ENCODE measurements around the gene ST3GAL3. TPM values are rescaled to one million over a fixed set of nuclear protein-coding genes. Genes with fewer than 3 reads are reported as not detected.

ST3GAL3 gene
- total RNA-seq, 1 experiment from 2014 or later = 19.3 TPM

DNA sequence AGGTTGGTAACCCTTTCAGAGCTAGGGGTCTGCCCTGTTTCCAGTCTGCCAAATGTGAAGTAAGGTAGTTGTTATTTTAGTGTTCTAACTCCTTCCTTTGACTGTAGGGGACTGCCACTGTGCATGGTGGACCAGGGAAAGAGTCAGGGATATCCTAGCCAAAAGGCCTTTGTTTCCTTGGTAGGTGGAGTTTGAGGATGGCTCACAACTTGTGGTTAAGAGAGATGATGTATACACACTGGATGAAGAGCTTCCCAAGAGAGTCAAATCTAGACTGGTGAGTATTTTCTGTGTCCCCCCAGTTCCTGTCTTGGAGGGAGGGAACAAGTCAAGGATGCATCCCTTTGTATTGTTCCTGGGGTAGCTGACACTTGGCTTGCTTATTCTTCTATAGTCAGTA lies 3.5 kb upstream of the ST3GAL3 start:
- POLR2A ChIA-PET (ENCODE audit: unreplicated experiment) = no interaction called here
- CTCF ChIA-PET = no interaction called here
- intact Hi-C loops (cut with micrococcal nuclease; ENCODE audit: unreplicated experiment) = loop anchor here (5.0 to 10.0 kb wide), 2 partner anchors 42 to 271 kb away; partner anchors contain the start of genes ATP6V0B, B4GALT2 and DPH2
- TF ChIP-seq, protein P1, sequence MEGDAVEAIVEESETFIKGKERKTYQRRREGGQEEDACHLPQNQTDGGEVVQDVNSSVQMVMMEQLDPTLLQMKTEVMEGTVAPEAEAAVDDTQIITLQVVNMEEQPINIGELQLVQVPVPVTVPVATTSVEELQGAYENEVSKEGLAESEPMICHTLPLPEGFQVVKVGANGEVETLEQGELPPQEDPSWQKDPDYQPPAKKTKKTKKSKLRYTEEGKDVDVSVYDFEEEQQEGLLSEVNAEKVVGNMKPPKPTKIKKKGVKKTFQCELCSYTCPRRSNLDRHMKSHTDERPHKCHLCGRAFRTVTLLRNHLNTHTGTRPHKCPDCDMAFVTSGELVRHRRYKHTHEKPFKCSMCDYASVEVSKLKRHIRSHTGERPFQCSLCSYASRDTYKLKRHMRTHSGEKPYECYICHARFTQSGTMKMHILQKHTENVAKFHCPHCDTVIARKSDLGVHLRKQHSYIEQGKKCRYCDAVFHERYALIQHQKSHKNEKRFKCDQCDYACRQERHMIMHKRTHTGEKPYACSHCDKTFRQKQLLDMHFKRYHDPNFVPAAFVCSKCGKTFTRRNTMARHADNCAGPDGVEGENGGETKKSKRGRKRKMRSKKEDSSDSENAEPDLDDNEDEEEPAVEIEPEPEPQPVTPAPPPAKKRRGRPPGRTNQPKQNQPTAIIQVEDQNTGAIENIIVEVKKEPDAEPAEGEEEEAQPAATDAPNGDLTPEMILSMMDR (conservative IDR thresholded peaks at IDR 0.05) = no peak
- no peak for TF ChIP-seq EZH2 (IDR thresholded peaks at IDR 0.05; ENCODE audit: low read depth)
- peaks cover 14% of the 10 kb centered on the region for H4K20me1 ChIP-seq (ENCODE audit: insufficient read depth)
- H3K4me3 ChIP-seq = no peak overlapping the region
- H3K9me3 ChIP-seq (ENCODE audit: insufficient read depth, low read depth) = no peaks in the 10 kb centered on the region
- H3K9me2 ChIP-seq (ENCODE audit: insufficient read depth) = no peaks in the 10 kb centered on the region
- no peak for DNase-seq
- peaks cover 14% of the 10 kb centered on the region for H3K4me1 ChIP-seq (replicated peaks; ENCODE audit: insufficient read depth)
- no peak overlapping the region for H3K27ac ChIP-seq
- no TSS peak for BruUV-seq (replicated peaks)
- H3F3A ChIP-seq (ENCODE audit: insufficient read depth, low read depth) = peaks cover 31% of the 10 kb centered on the region; the same call in 1 of the 2 replicates
- no peak overlapping the region for H3K4me2 ChIP-seq
- H2AFZ ChIP-seq = no peak overlapping the region
- H3K36me3 ChIP-seq (ENCODE audit: low read depth) = peaks cover 18% of the 10 kb centered on the region
- peaks cover 8% of the 10 kb centered on the region; the same call in 1 of the 2 replicates for H3K79me2 ChIP-seq (ENCODE audit: low read depth)
- H3K27me3 ChIP-seq (ENCODE audit: insufficient read depth, low read depth) = no peaks in the 10 kb centered on the region

DNA sequence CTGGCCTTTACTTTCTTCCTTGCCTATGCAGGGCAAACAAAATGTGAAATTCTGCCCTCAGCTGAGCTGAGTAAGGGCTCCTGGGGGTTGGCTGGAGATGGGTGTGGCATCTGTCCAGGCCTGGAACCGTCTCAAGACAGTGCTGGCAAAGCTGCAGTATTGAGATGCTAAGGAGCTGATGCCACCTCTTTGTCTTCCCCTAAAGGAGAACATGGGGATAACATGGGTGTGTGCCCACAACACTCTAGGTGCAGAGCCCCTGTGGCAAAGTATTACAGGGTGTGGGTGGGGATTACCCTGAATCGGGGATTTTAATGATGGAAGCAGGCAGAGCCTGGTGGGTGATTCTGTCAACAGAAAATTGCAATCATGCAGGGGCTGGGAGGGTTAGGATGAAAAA lies 2.5 kb upstream of the ST3GAL3 start:
- no peak overlapping the region for H3K27ac ChIP-seq
- H3K9me3 ChIP-seq (ENCODE audit: insufficient read depth, low read depth) = no peaks in the 10 kb centered on the region
- no peak overlapping the region for H2AFZ ChIP-seq
- ChIA-PET CTCF (interaction anchor here (0.6 kb wide), 1 partner anchor 344 kb away, joined by 3 read pairs; no protein-coding TSS in a partner anchor), POLR2A (ENCODE audit: unreplicated experiment) (interaction anchor here (0.6 kb wide), 1 partner anchor 73 kb away, joined by 3 read pairs; no protein-coding TSS in a partner anchor)
- H3F3A ChIP-seq (ENCODE audit: insufficient read depth, low read depth) = peaks cover 31% of the 10 kb centered on the region; the same call in 1 of the 2 replicates
- no peaks in the 10 kb centered on the region for H3K9me2 ChIP-seq (ENCODE audit: insufficient read depth)
- H3K36me3 ChIP-seq (ENCODE audit: low read depth) = peaks cover 18% of the 10 kb centered on the region
- no peaks in the 10 kb centered on the region for H3K27me3 ChIP-seq (ENCODE audit: insufficient read depth, low read depth)
- no peak for TF ChIP-seq EZH2 (IDR thresholded peaks at IDR 0.05; ENCODE audit: low read depth)
- TF ChIP-seq, protein P1 (conservative IDR thresholded peaks at IDR 0.05) = no peak
- peaks cover 16% of the 10 kb centered on the region for H3K4me1 ChIP-seq (replicated peaks; ENCODE audit: insufficient read depth)
- intact Hi-C loops (cut with micrococcal nuclease; ENCODE audit: unreplicated experiment) = loop anchor here (5.0 to 10.0 kb wide), 5 partner anchors 43 to 327 kb away; partner anchors contain the start of genes ATP6V0B, B4GALT2, DPH2 and SLC6A9
- peaks cover 10% of the 10 kb centered on the region; the same call in 1 of the 2 replicates for H3K79me2 ChIP-seq (ENCODE audit: low read depth)
- H4K20me1 ChIP-seq (ENCODE audit: insufficient read depth) = peaks cover 14% of the 10 kb centered on the region
- DNase-seq = no peak
- H3K4me2 ChIP-seq = no peak overlapping the region
- no TSS peak for BruUV-seq (replicated peaks)
- H3K4me3 ChIP-seq = no peak overlapping the region

DNA sequence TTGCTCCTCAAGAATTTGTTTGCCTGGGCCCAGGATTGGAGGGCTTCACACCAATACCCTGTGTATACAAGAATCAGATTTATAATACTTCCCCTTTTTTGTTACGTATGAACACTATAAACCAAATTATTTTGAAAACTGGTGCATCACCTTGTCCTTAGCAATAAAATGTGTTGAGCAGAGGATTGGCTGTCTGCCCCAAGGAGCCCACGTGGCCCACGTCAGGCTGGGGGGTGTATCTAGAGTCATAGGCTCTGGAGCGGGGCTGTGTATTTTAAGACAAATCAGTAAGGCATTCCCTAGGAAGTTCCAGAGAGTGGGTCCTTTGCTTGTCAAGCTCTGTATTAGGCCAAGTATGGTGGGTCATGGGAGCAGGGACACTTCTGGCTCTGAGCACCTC lies 2.0 kb upstream of the ST3GAL3 start:
- intact Hi-C loops (cut with micrococcal nuclease; ENCODE audit: unreplicated experiment) = loop anchor here (5.0 to 10.0 kb wide), 4 partner anchors 57 to 327 kb away; partner anchors contain the start of genes ATP6V0B, B4GALT2, DPH2 and SLC6A9
- Histone ChIP-seq H3K27me3 (ENCODE audit: insufficient read depth, low read depth) (no peaks in the 10 kb centered on the region), H4K20me1 (ENCODE audit: insufficient read depth) (peaks cover 14% of the 10 kb centered on the region), H3K4me3 (no peak overlapping the region), H3K9me3 (ENCODE audit: insufficient read depth, low read depth) (no peaks in the 10 kb centered on the region), H3K4me1 (replicated peaks; ENCODE audit: insufficient read depth) (peaks cover 16% of the 10 kb centered on the region), H3K27ac (no peak overlapping the region), H3K4me2 (no peak overlapping the region), H2AFZ (no peak overlapping the region), H3F3A (ENCODE audit: insufficient read depth, low read depth) (peaks cover 32% of the 10 kb centered on the region; the same call in 1 of the 2 replicates), H3K9me2 (ENCODE audit: insufficient read depth) (no peaks in the 10 kb centered on the region), H3K36me3 (ENCODE audit: low read depth) (peaks cover 18% of the 10 kb centered on the region), H3K79me2 (ENCODE audit: low read depth) (peaks cover 10% of the 10 kb centered on the region; the same call in 1 of the 2 replicates)
- no TSS peak for BruUV-seq (replicated peaks)
- ChIA-PET POLR2A (ENCODE audit: unreplicated experiment) (interaction anchor here (0.6 kb wide), 1 partner anchor 73 kb away, joined by 3 read pairs; no protein-coding TSS in a partner anchor), CTCF (interaction anchor here (0.6 kb wide), 1 partner anchor 343 kb away, joined by 3 read pairs; no protein-coding TSS in a partner anchor)
- no peak for TF ChIP-seq EZH2 (IDR thresholded peaks at IDR 0.05; ENCODE audit: low read depth)
- TF ChIP-seq, protein P1 (conservative IDR thresholded peaks at IDR 0.05) = no peak
- no peak for DNase-seq

Measured in PC-9 (cell line).